Sigmoid colon (tissue), 7 donors: ENCODE measurements around the gene CENPU. TPM values are rescaled to one million over a fixed set of nuclear protein-coding genes. Genes with fewer than 3 reads are reported as not detected.

Experiments
- DNase-seq: peaks from one replicate; pipeline ENCODE4 v3.0.0-alpha.2; 2019
- H3K27ac ChIP-seq, 4 donors: fragments of 200-600 bp; sonication (generic); one replicate each; pipeline ENCODE4 v1.5.1; 2016 to 2019; ENCODE audit warnings: mild to moderate bottlenecking in 1 of 4
- H3K27me3 ChIP-seq, 3 donors: fragments of 200-600 bp; sonication (generic); one replicate each; pipeline ENCODE4 v1.5.1; 2019; ENCODE audit warnings: mild to moderate bottlenecking in 1 of 3
- H3K36me3 ChIP-seq, 4 donors: fragments of 200-600 bp; sonication (generic); one replicate each; pipeline ENCODE4 v1.5.1; 2016 to 2019
- H3K4me1 ChIP-seq, 4 donors: fragments of 200-600 bp; sonication (generic); one replicate each; pipeline ENCODE4 v1.5.1; 2017 to 2019
- H3K4me3 ChIP-seq, 4 donors: fragments of 200-600 bp; sonication (generic); one replicate each; pipeline ENCODE4 v1.5.1; 2017 to 2019; ENCODE audit warnings: mild to moderate bottlenecking in 2 of 4, moderate library complexity in 1 of 4
- H3K9me3 ChIP-seq, 4 donors: fragments of 200-600 bp in 3 of 4; sonication (generic) in 3 of 4; one replicate each; pipeline versions ENCODE4 v1.5.1 to v1.6.1; 2013 to 2019
- CTCF ChIP-seq, 4 experiments: fragments of 450-650 bp in 3 of 4; fragments of 200-600 bp in 1 of 4; IDR thresholded peaks; one replicate each; pipeline ENCODE4 v1.5.1; 2016 to 2019; ENCODE audit warnings: antibody characterized with exemption in 4 of 4, mild to moderate bottlenecking in 3 of 4, moderate library complexity in 2 of 4
- EP300 ChIP-seq, 4 donors: sonication (generic); formaldehyde crosslinking; IDR thresholded peaks; one replicate each; pipeline ENCODE4 v1.6.1; 2017; ENCODE audit warnings: antibody characterized with exemption in 4 of 4
- POLR2A ChIP-seq, 2 donors: fragments of 450-650 bp; IDR thresholded peaks; one replicate each; pipeline ENCODE4 v1.6.1; 2016; ENCODE audit warnings: antibody characterized with exemption in 2 of 2, mild to moderate bottlenecking in 2 of 2, moderate library complexity in 2 of 2
- POLR2AphosphoS5 ChIP-seq, 4 donors: sonication (generic); formaldehyde crosslinking; IDR thresholded peaks; one replicate each; pipeline ENCODE4 v1.6.1; 2017; ENCODE audit warnings: antibody characterized with exemption in 4 of 4
- WGBS, 2 donors: extraction: QIAGEN DNeasy Blood & Tissue Kit; methylation state at CpG; one replicate each; pipeline ENCODE4 v1.1.7; 2013; 5-methylcytosine and 5-hydroxymethylcytosine counted together
- intact Hi-C: fragments of 100-400 bp; cut with DNase I; formaldehyde crosslinking; loops from one replicate; pipeline ENCODE4 v1.15.1; 2023
- polyA plus RNA-seq, 3 donors: library from polyadenylated mRNA; stranded (reverse); fragments of 200-250 nt; gene quantifications; one replicate each; pipeline ENCODE4 v1.2.3, GENCODE V29; 2013
- total RNA-seq, 4 donors: library from RNA; depleted of rRNA; stranded (reverse); fragments of >200 nt; gene quantifications; one replicate each; pipeline ENCODE4 v1.1.0, GENCODE V29; 2016
- donor health status: healthy with polysubstance abuse.
- donor health status: Bipolar disorder and iron deficiency.
- donor health status: healthy.

CENPU gene
- total and polyA plus RNA-seq, 7 donors, result 0.95 to 14.4 (median 2.8) TPM; not detected in 1

- intact Hi-C loops, result no loop called here
- Histone ChIP-seq H3K36me3 (peaks cover 0 to 73% (median 17%) of the 10 kb centered on the region in 4 donors), H3K27ac (no peak overlapping the region), H3K27me3 (no peaks in the 10 kb centered on the region), H3K9me3 (no peaks in the 10 kb centered on the region), H3K4me3 (no peak overlapping the region), H3K4me1 (no peaks in the 10 kb centered on the region)
- no peak for DNase-seq
- 97 to 98% methylated on average over 6 of the region's 6 CpGs for WGBS, 2 donors
- TF ChIP-seq POLR2A (IDR thresholded peaks at IDR 0.05) (no peak), EP300 (IDR thresholded peaks at IDR 0.05) (no peak), CTCF (IDR thresholded peaks at IDR 0.05) (no peak), POLR2AphosphoS5 (IDR thresholded peaks at IDR 0.05) (no peak)
Measured at GRCh38 chr4:184672741-184673140, 61.2 kb downstream of the CENPU start.

GRCh38 chr4:184671101-184671500 is 62.8 kb downstream of the CENPU start:
- no peak for TF ChIP-seq POLR2A (IDR thresholded peaks at IDR 0.05)
- TF ChIP-seq EP300 (IDR thresholded peaks at IDR 0.05), result no peak
- no peak for TF ChIP-seq POLR2AphosphoS5 (IDR thresholded peaks at IDR 0.05)
- TF ChIP-seq CTCF (IDR thresholded peaks at IDR 0.05), result no peak
- DNase-seq, result no peak
- Histone ChIP-seq H3K27me3 (no peaks in the 10 kb centered on the region), H3K9me3 (no peaks in the 10 kb centered on the region), H3K4me1 (no peaks in the 10 kb centered on the region), H3K4me3 (no peak overlapping the region), H3K36me3 (peaks cover 0 to 90% (median 23%) of the 10 kb centered on the region in 4 donors), H3K27ac (no peak overlapping the region)
- WGBS, 2 donors, result 36 to 75% methylated on average over 9 of the region's 9 CpGs
- intact Hi-C loops, result no loop called here

GRCh38 chr4:184669251-184669650 is 64.6 kb downstream of the CENPU start:
- WGBS, 2 donors, result 90 to 93% methylated on average over 7 of the region's 7 CpGs
- intact Hi-C loops, result no loop called here
- Histone ChIP-seq H3K9me3 (no peaks in the 10 kb centered on the region), H3K4me1 (no peaks in the 10 kb centered on the region), H3K36me3 (peaks cover 0 to 84% (median 18%) of the 10 kb centered on the region in 4 donors), H3K27ac (no peak overlapping the region), H3K27me3 (no peaks in the 10 kb centered on the region), H3K4me3 (no peak overlapping the region)
- TF ChIP-seq EP300 (IDR thresholded peaks at IDR 0.05) (no peak), POLR2A (IDR thresholded peaks at IDR 0.05) (no peak), CTCF (IDR thresholded peaks at IDR 0.05) (no peak)
- DNase-seq, result no peak

GRCh38 chr4:184668511-184669114 is 65.3 kb downstream of the CENPU start:
- Histone ChIP-seq H3K4me3 (no peak overlapping the region), H3K36me3 (peaks cover 0 to 78% (median 16%) of the 10 kb centered on the region in 4 donors), H3K27me3 (no peaks in the 10 kb centered on the region), H3K9me3 (no peaks in the 10 kb centered on the region), H3K4me1 (no peaks in the 10 kb centered on the region), H3K27ac (no peak overlapping the region)
- intact Hi-C loops, result no loop called here
- WGBS, 2 donors, result 80 to 87% methylated on average over 9 of the region's 9 CpGs
- no peak for TF ChIP-seq POLR2AphosphoS5 (IDR thresholded peaks at IDR 0.05)
- TF ChIP-seq CTCF (IDR thresholded peaks at IDR 0.05), result no peak
- no peak for TF ChIP-seq EP300 (IDR thresholded peaks at IDR 0.05)
- no peak for TF ChIP-seq POLR2A (IDR thresholded peaks at IDR 0.05)
- no peak for DNase-seq

GRCh38 chr4:184668096-184668495 is 65.8 kb downstream of the CENPU start:
- WGBS, 2 donors, result 89 to 96% methylated on average over 9 of the region's 9 CpGs
- Histone ChIP-seq H3K9me3 (no peaks in the 10 kb centered on the region), H3K27ac (no peak overlapping the region), H3K27me3 (no peaks in the 10 kb centered on the region), H3K36me3 (peaks cover 0 to 75% (median 16%) of the 10 kb centered on the region in 4 donors), H3K4me3 (no peak overlapping the region), H3K4me1 (no peaks in the 10 kb centered on the region)
- TF ChIP-seq EP300 (IDR thresholded peaks at IDR 0.05), result no peak
- no peak for TF ChIP-seq POLR2A (IDR thresholded peaks at IDR 0.05)
- TF ChIP-seq CTCF (IDR thresholded peaks at IDR 0.05), result no peak
- TF ChIP-seq POLR2AphosphoS5 (IDR thresholded peaks at IDR 0.05), result no peak
- DNase-seq, result no peak
- intact Hi-C loops, result no loop called here
